K562 (cell line): ENCODE measurements around the gene MYOM1. TPM values are rescaled to one million over a fixed set of nuclear protein-coding genes. Genes with fewer than 3 reads are reported as not detected.

Source experiments
- ATAC-seq: fragments of 200-7000 bp; cut with Tn5 transposase; 3 replicates; pipeline ENCODE4 v1.9.1; 2020; ENCODE audit warnings: moderate library complexity
- BruUV-seq: library from RNA; stranded (reverse); fragments of 400-500 nt; replicated peaks from 2 replicates; lab custom pipeline; 2021; lab: Mats Ljungman, UMichigan
- CTCF ChIA-PET: fragments of 300-600 bp; formaldehyde crosslinking; extraction: SDS; loops from one replicate; lab custom pipeline; 2021; ENCODE audit warnings: low intra/inter-chr PET ratio; lab: Yijun Ruan, JAX
- POLR2A ChIA-PET: fragments of 300-600, 350-650 bp; sonication (Branson Sonifier 250); formaldehyde crosslinking; extraction: SDS; loops from one replicate; lab custom pipeline; 2021; ENCODE audit warnings: antibody characterized with exemption, inconsistent platforms; lab: Yijun Ruan, JAX
- DNase-seq, 4 experiments: peaks; one replicate each; pipeline versions ENCODE4 v3.0.0 to v3.0.0-alpha.2; 2011 to 2018; ENCODE audit warnings: low spot score in 3 of 4, mixed read lengths in 3 of 4; ENCODE audit errors: extremely low read depth in 1 of 4
- FAIRE-seq: peaks from 2 replicates; lab custom pipeline; 2011; peaks lifted over from hg19 to GRCh38; lab: Jason Lieb, UNC
- H2AFZ ChIP-seq: 2 replicates; pipeline ENCODE4 v1.6.0; 2011; ENCODE audit warnings: low read depth, low read length, control low read depth, inconsistent platforms
- H3K27ac ChIP-seq: fragments of 200-600 bp; 3 replicates; pipeline ENCODE4 v1.8.0; 2011; ENCODE audit warnings: low read depth, mild to moderate bottlenecking, control low read depth, inconsistent platforms, low read length, moderate library complexity, mixed read lengths; ENCODE audit errors: extremely low read depth
- H3K27me3 ChIP-seq, 2 experiments: fragments of 300-600 bp in 1 of 2; 2 replicates in 1 of 2; 3 replicates in 1 of 2; pipeline versions ENCODE4 v1.6.0 to v1.8.0; 2011; ENCODE audit warnings: inconsistent platforms in 2 of 2, low read length in 2 of 2, mild to moderate bottlenecking in 1 of 2, mixed read lengths in 1 of 2, moderate library complexity in 1 of 2; ENCODE audit not compliant: control insufficient read depth in 2 of 2, insufficient read depth in 2 of 2
- H3K36me3 ChIP-seq: fragments of 300-600 bp; 3 replicates; pipeline ENCODE4 v1.8.0; 2011; ENCODE audit warnings: mild to moderate bottlenecking, low read length, inconsistent platforms; ENCODE audit not compliant: control insufficient read depth, insufficient read depth
- H3K4me1 ChIP-seq, 2 experiments: fragments of 200-600 bp in 1 of 2; replicated peaks in 1 of 2; 2 replicates in 1 of 2; 3 replicates in 1 of 2; pipeline versions ENCODE4 v1.5.1 to v1.8.0; 2011; ENCODE audit warnings: inconsistent platforms in 2 of 2, low read length in 2 of 2, mild to moderate bottlenecking in 1 of 2, mixed read lengths in 1 of 2, moderate library complexity in 1 of 2; ENCODE audit not compliant: control insufficient read depth in 2 of 2, insufficient read depth in 2 of 2
- H3K4me2 ChIP-seq: 2 replicates; pipeline ENCODE4 v1.6.1; 2011; ENCODE audit warnings: low read length, control low read depth, inconsistent platforms, mixed read lengths; ENCODE audit not compliant: insufficient read depth
- H3K4me3 ChIP-seq: fragments of 200-600 bp; sonication (generic), shearing (Covaris generic); 2 replicates; pipeline ENCODE4 v1.5.1; 2016; ENCODE audit warnings: control low read depth, inconsistent platforms
- H3K79me2 ChIP-seq: fragments of 200-600 bp; 3 replicates; pipeline ENCODE4 v1.8.0; 2011; ENCODE audit warnings: low read length, inconsistent platforms; ENCODE audit not compliant: control insufficient read depth, insufficient read depth
- H3K9ac ChIP-seq, 2 experiments: 2 replicates each; pipeline versions ENCODE4 v1.6.0 to v1.6.1; 2011; ENCODE audit warnings: low read depth in 2 of 2, low read length in 2 of 2, control low read depth in 1 of 2, inconsistent platforms in 1 of 2, mild to moderate bottlenecking in 1 of 2, mixed read lengths in 1 of 2; ENCODE audit not compliant: insufficient read depth in 1 of 2
- H3K9me1 ChIP-seq: one replicate; pipeline ENCODE4 v1.6.0; 2011; ENCODE audit warnings: inconsistent platforms, mild to moderate bottlenecking, low read length, moderate library complexity; ENCODE audit not compliant: control insufficient read depth, insufficient read depth
- H3K9me3 ChIP-seq: replicated peaks from 2 replicates; pipeline ENCODE4 v1.5.1; 2011; ENCODE audit warnings: low read depth, low read length, inconsistent platforms; ENCODE audit not compliant: control insufficient read depth, insufficient read depth
- H4K20me1 ChIP-seq: replicated peaks from 2 replicates; pipeline ENCODE4 v1.6.1; 2011; ENCODE audit warnings: low read length, inconsistent platforms, mixed read lengths; ENCODE audit not compliant: control insufficient read depth, insufficient read depth
- CREB3L1 ChIP-seq: fragments of 450-650 bp; IDR thresholded peaks from 2 replicates; pipeline ENCODE4 v1.6.1; 2014; ENCODE audit warnings: low read depth, mild to moderate bottlenecking, moderate library complexity, borderline replicate concordance
- JUN ChIP-seq, 2 experiments: sonication (generic) in 1 of 2; formaldehyde crosslinking in 1 of 2; IDR thresholded peaks; 2 replicates each; pipeline versions ENCODE4 v1.6.1 to v1.8.0; 2012 to 2022; ENCODE audit warnings: borderline replicate concordance in 2 of 2, mild to moderate bottlenecking in 2 of 2, improper control_type of control experiment in 1 of 2, low read depth in 1 of 2, low read length in 1 of 2, missing genetic modification reagents in 1 of 2
- JUND ChIP-seq, 2 experiments: IDR thresholded peaks; 2 replicates in 1 of 2; 3 replicates in 1 of 2; pipeline ENCODE4 v1.6.1; 2011; ENCODE audit warnings: borderline replicate concordance in 2 of 2, low read depth in 2 of 2, low read length in 2 of 2, improper control_type of control experiment in 1 of 2, missing biosample characterization in 1 of 2, missing genetic modification characterization in 1 of 2, missing genetic modification reagents in 1 of 2
- MEF2A ChIP-seq: IDR thresholded peaks from 2 replicates; pipeline ENCODE4 v1.6.1; 2011; ENCODE audit warnings: low read depth, mild to moderate bottlenecking, low read length, moderate library complexity; ENCODE audit not compliant: control insufficient read depth
- MEF2D ChIP-seq: conservative IDR thresholded peaks from 2 replicates; pipeline ENCODE4 v1.6.1; 2016; ENCODE audit warnings: low read depth, missing genetic modification characterization, missing compliant biosample characterization
- POLR2B ChIP-seq: fragments of 450-650 bp; IDR thresholded peaks from 2 replicates; pipeline ENCODE4 v1.6.1; 2018; ENCODE audit warnings: low read depth; ENCODE audit not compliant: partially characterized antibody
- SMAD3 ChIP-seq: fragments of 450-650 bp; formaldehyde crosslinking; conservative IDR thresholded peaks from 2 replicates; pipeline ENCODE4 v1.4.0; 2020; ENCODE audit warnings: mild to moderate bottlenecking
- ZNF609 ChIP-seq: sonication (generic); formaldehyde crosslinking; IDR thresholded peaks from 2 replicates; pipeline ENCODE4 v1.8.1; 2023; ENCODE audit warnings: missing genetic modification reagents, mild to moderate bottlenecking, borderline replicate concordance
- WGBS: fragments of 100-300 bp; shearing (Covaris generic); methylation state at CpG from one replicate; pipeline ENCODE4 v1.1.6; 2016; ENCODE audit warnings: low coverage, mixed read lengths; ENCODE audit not compliant: insufficient coverage; ENCODE audit errors: missing lambda C conversion rate; 5-methylcytosine and 5-hydroxymethylcytosine counted together
- in situ Hi-C: fragments of 300-500 bp; cut with MboI; formaldehyde crosslinking; loops from 4 replicates; pipeline ENCODE4 v1.15.0; 2018; ENCODE audit warnings: inconsistent platforms, mixed read lengths
- intact Hi-C: fragments of 100-400 bp; cut with micrococcal nuclease; formaldehyde crosslinking; loops from 2 replicates; pipeline ENCODE4 v1.14.2; 2022
- polyA plus RNA-seq, 8 experiments: library from polyadenylated mRNA; depleted of rRNA in 4 of 8; stranded (reverse) in 5 of 8; unstranded in 3 of 8; fragments of >200 nt; fragmentation: Nextera tagmentation in 2 of 8; fragmentation: Illumina TruSeq in 1 of 8; extraction: Ambion mirVana in 2 of 8; extraction: Trizol in 1 of 8; gene quantifications; 2 replicates each; pipeline versions ENCODE4 v1.2.1 to v1.2.3, GENCODE V29; 2011 to 2014; ENCODE audit warnings: inconsistent platforms in 1 of 8, missing spikeins in 1 of 8
- total RNA-seq, 7 experiments: library from RNA; depleted of rRNA in 6 of 7; stranded (reverse); fragments of >200 nt in 6 of 7; fragmentation: Illumina TruSeq in 2 of 7; extraction: Trizol in 2 of 7; gene quantifications; 2 replicates each; pipeline versions ENCODE4 v1.2.1 to v1.2.3, GENCODE V29; 2011 to 2021; ENCODE audit warnings: low replicate concordance in 1 of 7

The MYOM1 gene
- total and polyA plus RNA-seq, 9 of the 15 experiments (the other 6 are each of a cell fraction or from before 2014, with no cell fraction given), result 0.01 to 0.62 (median 0.25) TPM

GRCh38 chr18:3256693-3257626 is 37.2 kb upstream of the MYOM1 start:
- no peak overlapping the region for H2AFZ ChIP-seq
- no peaks in the 10 kb centered on the region for H3K27me3 ChIP-seq
- H3K4me3 ChIP-seq, result no peak overlapping the region
- H3K4me1 ChIP-seq, result peaks cover 6 to 11% of the 10 kb centered on the region in 2 experiments; a peak in 3 of 5 replicates
- in situ Hi-C loops (no loop called here), intact Hi-C loops (no loop called here)
- no peak overlapping the region for H3K4me2 ChIP-seq
- FAIRE-seq, result no peak
- DNase-seq, result no peak
- no TSS peak for BruUV-seq
- no peaks in the 10 kb centered on the region for H3K9me1 ChIP-seq
- CTCF ChIA-PET, result no interaction called here
- no peaks in the 10 kb centered on the region for H3K9me3 ChIP-seq
- no peak overlapping the region for H3K9ac ChIP-seq
- ATAC-seq, result no peak
- POLR2A ChIA-PET, result interaction anchor here (0.7 to 4.1 kb wide), 3 partner anchors 10 to 725 kb away, joined by 3 to 33 read pairs (median 4); partner anchors contain the start of gene MYL12A
- WGBS, result 80% methylated on average over 5 of the region's 5 CpGs
- no peaks in the 10 kb centered on the region; the same call in 1 of the 2 replicates for H4K20me1 ChIP-seq
- H3K79me2 ChIP-seq, result peaks cover 37% of the 10 kb centered on the region
- 0 out of 3 replicates have a peak overlapping the region, but pooled peaks have one; percentile 21 for H3K27ac ChIP-seq
- TF ChIP-seq SMAD3 (CRISPR knock-in tag), result 0 out of 2 replicates have a peak, but pooled peaks have one; percentile 48
- TF ChIP-seq POLR2B, result peak; percentile 32
- peak; percentile 34; the same call in 1 of the 2 replicates for TF ChIP-seq JUN (IDR thresholded peaks at IDR 0.05; ENCODE audit: borderline replicate concordance, low read depth, low read length)
- TF ChIP-seq JUN (CRISPR knock-in tag; IDR thresholded peaks at IDR 0.05; ENCODE audit: borderline replicate concordance), result no peak
- peak; percentile 24; the same call in 1 of the 2 replicates for TF ChIP-seq JUND (IDR thresholded peaks at IDR 0.05; ENCODE audit: borderline replicate concordance, low read depth, low read length)
- peak; percentile 11; the same call in 1 of the 3 replicates for TF ChIP-seq JUND (tag; IDR thresholded peaks at IDR 0.05; ENCODE audit: borderline replicate concordance, low read depth, low read length)
- TF ChIP-seq ZNF609 (CRISPR knock-in tag), result no peak
- TF ChIP-seq MEF2D (tag), result peak; percentile 67; the same call in 1 of the 2 replicates
- TF ChIP-seq CREB3L1, result no peak
- TF ChIP-seq MEF2A, result peak; percentile 70; the same call in 1 of the 2 replicates
- TF ChIP-seq, all 486 proteins: peak for 6
- H3K36me3 ChIP-seq, result peaks cover 65% of the 10 kb centered on the region
